NCI-H2227 treated with DMSO at 0.1 percent for 48 hours (cell line): Measurements from ENCODE around the gene IL7R.
"Not testable (repeated sequence)": the region's sequence is repeated elsewhere in the genome, so short reads cannot be mapped to it uniquely, and the experiment has no call there.

Experiments
- DNase-seq: peaks from one replicate; lab custom pipeline; 2025; lab: John Stamatoyannopoulos, UW

Gene IL7R

GRCh38 chr5:35876922-35877321 is 20.2 kb downstream of the IL7R start:
- no peak for DNase-seq

- DNase-seq, result no peak
Observed at GRCh38 chr5:35877655-35878054, 21.0 kb downstream of the IL7R start.

GRCh38 chr5:35878079-35878478 is 21.4 kb downstream of the IL7R start:
- DNase-seq, result no peak

- DNase-seq, result no peak
Observed at GRCh38 chr5:35879096-35879495, 22.4 kb downstream of the IL7R start.

GRCh38 chr5:35879649-35880048 is 23.0 kb downstream of the IL7R start:
- DNase-seq, result no peak

- DNase-seq, result no peak
Observed at GRCh38 chr5:35880156-35880555, 23.5 kb downstream of the IL7R start.

- no peak for DNase-seq
Observed at GRCh38 chr5:35881758-35882157, 25.1 kb downstream of the IL7R start.

- no peak for DNase-seq
Observed at GRCh38 chr5:35884191-35884769, 27.6 kb downstream of the IL7R start.

GRCh38 chr5:35884773-35885172 is 28.1 kb downstream of the IL7R start:
- no peak for DNase-seq

GRCh38 chr5:35886381-35886780 is 29.7 kb downstream of the IL7R start:
- DNase-seq, result no peak

GRCh38 chr5:35887321-35888100 is 30.8 kb downstream of the IL7R start:
- DNase-seq, result no peak

- no peak for DNase-seq
Observed at GRCh38 chr5:35890021-35891020, 33.6 kb downstream of the IL7R start.

- not testable (repeated sequence) for DNase-seq
Observed at GRCh38 chr5:35892799-35893198, 36.1 kb downstream of the IL7R start.

- no peak for DNase-seq
Observed at GRCh38 chr5:35894131-35894530, 37.4 kb downstream of the IL7R start.

GRCh38 chr5:35898952-35899660 is 42.4 kb downstream of the IL7R start:
- no peak for DNase-seq

GRCh38 chr5:35899800-35900199 is 43.1 kb downstream of the IL7R start:
- DNase-seq, result no peak

GRCh38 chr5:35900972-35901695 is 44.4 kb downstream of the IL7R start:
- DNase-seq, result no peak

GRCh38 chr5:35902046-35902672 is 45.5 kb downstream of the IL7R start:
- DNase-seq, result no peak

- DNase-seq, result no peak
Observed at GRCh38 chr5:35903631-35904203, 47.0 kb downstream of the IL7R start.

- no peak for DNase-seq
Observed at GRCh38 chr5:35904443-35905132, 47.9 kb downstream of the IL7R start.
